Stimulated activated CD8-positive, alpha-beta memory T cell treated with anti-CD3 and anti-CD28 coated beads, Interleukin-12 subunit alpha, Interleukin-12 subunit beta, amount 100 ng/mL, for 24 hours (primary cell): ENCODE results near the gene ACSM3.
A peak's percentile ranks its signal among the peaks of the same experiment; 100 is the strongest.
"Not testable (repeated sequence)": the region's sequence is repeated elsewhere in the genome, so short reads cannot be mapped to it uniquely, and the experiment has no call there.

ENCODE experiments used
- DNase-seq: peaks from one replicate; pipeline ENCODE4 v3.0.0-alpha.2; 2020; ENCODE audit errors: extremely low read depth

Gene ACSM3

GRCh38 chr16:20763461-20764232, at the start of gene ACSM3:
ACSM3 (plus strand) TSS chr16:20764014; CDS start chr16:20770035, 6,021 bp downstream.
- no peak for DNase-seq

GRCh38 chr16:20717718-20718117, 46.1 kb upstream of the ACSM3 start:
- DNase-seq = not testable (repeated sequence)

GRCh38 chr16:20720251-20720650, 43.6 kb upstream of the ACSM3 start:
- DNase-seq = no peak

- DNase-seq = no peak
These were observed 37.2 kb upstream of the ACSM3 start for GRCh38 chr16:20726661-20727060.

GRCh38 chr16:20727181-20727580, 36.6 kb upstream of the ACSM3 start:
- DNase-seq = no peak

GRCh38 chr16:20729141-20729540, 34.7 kb upstream of the ACSM3 start:
- no peak for DNase-seq

GRCh38 chr16:20734056-20734455, 29.8 kb upstream of the ACSM3 start:
- DNase-seq = no peak

GRCh38 chr16:20734782-20735181, 29.0 kb upstream of the ACSM3 start:
- DNase-seq = no peak

- DNase-seq = no peak
These were observed 28.3 kb upstream of the ACSM3 start for GRCh38 chr16:20735490-20735889.

GRCh38 chr16:20740007-20740883, 23.6 kb upstream of the ACSM3 start:
- DNase-seq = no peak

GRCh38 chr16:20740901-20741521, 22.8 kb upstream of the ACSM3 start:
- DNase-seq = peak; percentile 79

GRCh38 chr16:20741554-20742285, 22.1 kb upstream of the ACSM3 start, which contains the start of gene THUMPD1:
THUMPD1 (minus strand) TSS chr16:20741818; CDS start chr16:20741739, 79 bp downstream.
- peak; percentile 96 for DNase-seq

GRCh38 chr16:20743591-20743990, 20.2 kb upstream of the ACSM3 start:
- no peak for DNase-seq

- no peak for DNase-seq
These were observed 18.8 kb upstream of the ACSM3 start for GRCh38 chr16:20744922-20745440.

- DNase-seq = no peak
These were observed 17.4 kb upstream of the ACSM3 start for GRCh38 chr16:20746461-20746860.

- no peak for DNase-seq
These were observed 16.6 kb upstream of the ACSM3 start for GRCh38 chr16:20747030-20747816.

GRCh38 chr16:20749474-20749873, 14.3 kb upstream of the ACSM3 start:
- no peak for DNase-seq

GRCh38 chr16:20750558-20750957, 13.3 kb upstream of the ACSM3 start:
- no peak for DNase-seq

- no peak for DNase-seq
These were observed 10.1 kb upstream of the ACSM3 start for GRCh38 chr16:20753727-20754126.

- DNase-seq = no peak
These were observed 8.6 kb upstream of the ACSM3 start for GRCh38 chr16:20755238-20755637.

- DNase-seq = not testable (repeated sequence)
These were observed 8.0 kb upstream of the ACSM3 start for GRCh38 chr16:20755799-20756198.
